CD4-positive, CD25-positive, alpha-beta regulatory T cell (primary cell): ENCODE measurements around the gene CBLC. TPM values are rescaled to one million over a fixed set of nuclear protein-coding genes. Genes with fewer than 3 reads are reported as not detected.

ENCODE experiments used
- ATAC-seq, 2 donors: fragments of 150-1000 bp; cut with Tn5 transposase; one replicate each; pipeline ENCODE4 v1.10.0; 2021; ENCODE audit warnings: low read depth in 2 of 2, moderate number of reproducible peaks in 2 of 2, moderate library complexity in 1 of 2
- DNase-seq, 3 donors: peaks; one replicate each; pipeline versions ENCODE4 v3.0.0 to v3.0.0-alpha.2; 2012 to 2022; ENCODE audit warnings: mixed read lengths in 1 of 3
- H3K27ac ChIP-seq: one replicate; pipeline ENCODE4 v1.7.0; 2013; ENCODE audit warnings: mild to moderate bottlenecking, low read length; ENCODE audit not compliant: insufficient read depth, poor library complexity, severe bottlenecking
- H3K27me3 ChIP-seq: one replicate; pipeline ENCODE4 v1.7.0; 2013; ENCODE audit warnings: low read length; ENCODE audit not compliant: control insufficient read depth, insufficient read depth
- H3K36me3 ChIP-seq: one replicate; pipeline ENCODE4 v1.7.0; 2013; ENCODE audit warnings: mild to moderate bottlenecking, low read length, moderate library complexity; ENCODE audit not compliant: control insufficient read depth, insufficient read depth
- H3K4me1 ChIP-seq: 2 replicates; pipeline ENCODE4 v1.7.0; 2013; ENCODE audit warnings: mild to moderate bottlenecking, low read length; ENCODE audit not compliant: insufficient read depth, control insufficient read depth, poor library complexity, severe bottlenecking
- H3K4me3 ChIP-seq: one replicate; pipeline ENCODE4 v1.7.0; 2013; ENCODE audit warnings: low read depth, mild to moderate bottlenecking, low read length, moderate library complexity
- H3K9me3 ChIP-seq, 2 experiments: 1 replicate in 1 of 2; 2 replicates in 1 of 2; pipeline ENCODE4 v1.7.0; 2013; ENCODE audit warnings: low read length in 2 of 2, mild to moderate bottlenecking in 1 of 2, moderate library complexity in 1 of 2; ENCODE audit not compliant: control insufficient read depth in 2 of 2
- H3K27ac Mint-ChIP-seq, 3 donors: one replicate each; pipeline ENCODE4 v1.8.0; 2020 to 2022; ENCODE audit warnings: mild to moderate bottlenecking in 3 of 3, mixed read lengths in 3 of 3, moderate library complexity in 2 of 3
- H3K27me3 Mint-ChIP-seq: one replicate; pipeline ENCODE4 v1.8.0; 2022; ENCODE audit warnings: mild to moderate bottlenecking, mixed read lengths
- H3K36me3 Mint-ChIP-seq: one replicate; pipeline ENCODE4 v1.8.0; 2020; ENCODE audit warnings: mixed read lengths
- H3K4me1 Mint-ChIP-seq, 4 donors: one replicate each; pipeline ENCODE4 v1.8.0; 2020 to 2022; ENCODE audit warnings: mixed read lengths in 4 of 4, mild to moderate bottlenecking in 1 of 4
- H3K4me3 Mint-ChIP-seq, 4 donors: one replicate each; pipeline ENCODE4 v1.8.0; 2020 to 2022; ENCODE audit warnings: mild to moderate bottlenecking in 4 of 4, mixed read lengths in 4 of 4, moderate library complexity in 3 of 4
- H3K9me3 Mint-ChIP-seq, 7 donors: one replicate each; pipeline ENCODE4 v1.8.0; 2020 to 2022; ENCODE audit warnings: mixed read lengths in 7 of 7, mild to moderate bottlenecking in 3 of 7, moderate library complexity in 2 of 7
- polyA plus RNA-seq, 4 donors: library from polyadenylated mRNA; unstranded; fragments of 300-500 nt; fragmentation: Illumina TruSeq; gene quantifications; one replicate each; pipeline ENCODE4 v1.2.3, GENCODE V29; 2021
- total RNA-seq: library from RNA; stranded (reverse); gene quantifications from one replicate; pipeline ENCODE4 v1.2.3, GENCODE V29; 2022

CBLC gene
- total and polyA plus RNA-seq, 5 donors from 2014 or later = not detected

DNA sequence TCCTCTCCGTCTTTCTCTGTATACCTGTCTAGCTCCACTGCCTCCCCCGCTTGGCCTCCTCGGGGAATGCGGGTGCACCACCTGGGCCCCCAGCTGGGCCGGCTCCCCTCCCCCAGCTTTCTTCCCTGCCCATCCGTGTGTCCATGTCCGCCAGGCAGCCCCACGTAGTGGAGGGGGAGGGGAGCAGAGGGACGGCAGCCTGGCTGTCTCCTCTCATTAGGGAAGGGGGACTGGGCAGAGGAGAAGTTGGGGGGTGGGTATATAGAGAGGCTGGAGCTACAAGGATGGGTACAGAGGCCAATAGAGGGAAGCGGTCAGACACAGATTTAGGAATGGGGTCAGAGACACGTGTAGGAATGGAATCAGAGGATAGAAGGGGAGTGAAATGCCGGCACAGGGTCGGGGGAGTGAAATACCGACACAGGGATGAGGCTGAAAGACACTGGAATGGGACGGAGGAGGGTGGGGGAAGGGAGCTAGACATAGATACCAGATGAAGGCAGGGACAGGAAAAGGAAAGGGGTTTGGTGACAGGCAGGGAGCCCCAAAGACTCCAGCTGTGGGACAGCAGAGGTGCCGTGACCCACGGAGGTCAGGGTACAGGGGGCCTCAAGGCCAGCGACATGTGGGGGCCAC lies 71.2 kb downstream of the CBLC start:
- Mint-ChIP-seq H3K4me1 (peaks cover 8 to 21% (median 15%) of the 10 kb centered on the region in 4 donors), H3K27me3 (peaks cover 56% of the 10 kb centered on the region), H3K36me3 (peaks cover 4% of the 10 kb centered on the region), H3K4me3 (no peak overlapping the region), H3K9me3 (peaks cover 0 to 3% (median 0%) of the 10 kb centered on the region in 7 donors), H3K27ac (peak overlapping the region in 1 of 3 donors; percentile 81)
- Histone ChIP-seq H3K27me3 (peaks cover 5% of the 10 kb centered on the region), H3K4me3 (no peak overlapping the region), H3K27ac (no peak overlapping the region), H3K4me1 (peaks cover 35% of the 10 kb centered on the region), H3K36me3 (no peaks in the 10 kb centered on the region), H3K9me3 (no peaks in the 10 kb centered on the region)
- no peak for DNase-seq
- no peak for ATAC-seq

Other genes with a start within 250 kb of the CBLC start
- not detected for gene CEACAM20, start 248.2 kb upstream of the CBLC start, total RNA-seq
- not detected for gene CEACAM20, start 248.2 kb upstream of the CBLC start, polyA plus RNA-seq
- gene IGSF23, start 164.3 kb upstream of the CBLC start, total RNA-seq = not detected
- not detected for gene IGSF23, start 164.3 kb upstream of the CBLC start, polyA plus RNA-seq
- gene PVR, start 134.0 kb upstream of the CBLC start, total RNA-seq = 0.37 TPM
- gene PVR, start 134.0 kb upstream of the CBLC start, polyA plus RNA-seq = under 1 TPM in 1 of 4 donors, not detected in 3; 0.25 TPM
- not detected for gene CEACAM19, start 106.4 kb upstream of the CBLC start, total RNA-seq
- not detected for gene CEACAM19, start 106.4 kb upstream of the CBLC start, polyA plus RNA-seq
- not detected for gene CEACAM16, start 78.7 kb upstream of the CBLC start, total RNA-seq
- gene CEACAM16, start 78.7 kb upstream of the CBLC start, polyA plus RNA-seq = not detected
- gene BCL3, start 29.2 kb upstream of the CBLC start, total RNA-seq = 231 TPM
- gene BCL3, start 29.2 kb upstream of the CBLC start, polyA plus RNA-seq = 10 to 100 TPM in 1 of 4 donors, 1 to 10 TPM in 3; 3.4 to 12.5 (median 5.4) TPM
- gene BCAM, start 31.2 kb downstream of the CBLC start, total RNA-seq = not detected
- not detected for gene BCAM, start 31.2 kb downstream of the CBLC start, polyA plus RNA-seq
- 1.1 TPM for gene NECTIN2, start 68.4 kb downstream of the CBLC start, total RNA-seq
- gene NECTIN2, start 68.4 kb downstream of the CBLC start, polyA plus RNA-seq = not detected
- gene TOMM40, start 113.4 kb downstream of the CBLC start, total RNA-seq = 26.4 TPM
- gene TOMM40, start 113.4 kb downstream of the CBLC start, polyA plus RNA-seq = 10 to 100 TPM; 22.8 to 27.8 (median 24.8) TPM
- 1.4 TPM for gene APOE, start 127.9 kb downstream of the CBLC start, total RNA-seq
- not detected for gene APOE, start 127.9 kb downstream of the CBLC start, polyA plus RNA-seq
- gene APOC1, start 136.7 kb downstream of the CBLC start, total RNA-seq = not detected
- gene APOC1, start 136.7 kb downstream of the CBLC start, polyA plus RNA-seq = not detected
- gene APOC4, start 164.3 kb downstream of the CBLC start, total RNA-seq = not detected
- not detected for gene APOC4, start 164.3 kb downstream of the CBLC start, polyA plus RNA-seq
- gene APOC2, start 168.2 kb downstream of the CBLC start, total RNA-seq = not detected
- gene APOC2, start 168.2 kb downstream of the CBLC start, polyA plus RNA-seq = not detected
- 81.5 TPM for gene CLPTM1, start 177.5 kb downstream of the CBLC start, total RNA-seq
- 10 to 100 TPM; 16.7 to 20.3 (median 19.2) TPM for gene CLPTM1, start 177.5 kb downstream of the CBLC start, polyA plus RNA-seq
- gene RELB, start 223.6 kb downstream of the CBLC start, total RNA-seq = 107 TPM
- 10 to 100 TPM in 2 of 4 donors, 1 to 10 TPM in 2; 5.5 to 11.4 (median 10.2) TPM for gene RELB, start 223.6 kb downstream of the CBLC start, polyA plus RNA-seq